ENCODE data around the gene CGB1. TPM values are rescaled to one million over a fixed set of nuclear protein-coding genes. Genes with fewer than 3 reads are reported as not detected.
"Not testable (repeated sequence)": the region's sequence is repeated elsewhere in the genome, so short reads cannot be mapped to it uniquely, and the experiment has no call there.

Gene CGB1
- polyA plus RNA-seq (2011; rRNA removed) = not detected in 2 replicates
- polyA minus RNA-seq (2011; rRNA and poly(A)+ RNA removed) = not detected in 2 replicates

DNA sequence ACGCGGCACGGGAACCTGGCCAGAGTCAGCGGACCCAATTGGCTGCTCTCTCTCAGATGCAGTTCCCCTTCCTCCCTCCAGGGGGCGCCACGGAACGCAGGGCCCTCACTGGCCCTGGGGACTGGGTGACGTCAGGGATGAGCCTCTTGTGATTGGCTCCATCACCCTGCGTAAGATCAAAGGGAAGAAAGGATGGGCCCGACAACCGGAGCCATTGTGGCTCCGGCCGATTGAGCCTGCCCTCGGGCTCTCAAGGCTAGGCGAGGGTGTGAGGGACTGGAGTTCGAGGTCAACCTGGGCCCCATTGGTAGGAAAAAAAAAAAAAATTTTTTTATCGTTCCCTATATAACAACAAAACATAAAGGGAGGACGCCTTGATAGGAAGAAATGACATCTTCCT is at the start of gene CGB1:
Gene CGB1 (minus strand): TSS at position 81 of the 400 bp plus-strand sequence. CDS start 184 bp downstream, outside the sequence.
- CTCF ChIA-PET; DNase-seq (ENCODE audit: low read depth); H3K27me3 ChIP-seq (ENCODE audit: control insufficient read depth, insufficient read depth, low read length); POLR2A ChIA-PET; H3K36me3 ChIP-seq (ENCODE audit: control insufficient read depth, insufficient read depth, low read length); H3K4me3 ChIP-seq (ENCODE audit: low read depth, low read length): not testable (repeated sequence)
- TF ChIP-seq, protein P1, sequence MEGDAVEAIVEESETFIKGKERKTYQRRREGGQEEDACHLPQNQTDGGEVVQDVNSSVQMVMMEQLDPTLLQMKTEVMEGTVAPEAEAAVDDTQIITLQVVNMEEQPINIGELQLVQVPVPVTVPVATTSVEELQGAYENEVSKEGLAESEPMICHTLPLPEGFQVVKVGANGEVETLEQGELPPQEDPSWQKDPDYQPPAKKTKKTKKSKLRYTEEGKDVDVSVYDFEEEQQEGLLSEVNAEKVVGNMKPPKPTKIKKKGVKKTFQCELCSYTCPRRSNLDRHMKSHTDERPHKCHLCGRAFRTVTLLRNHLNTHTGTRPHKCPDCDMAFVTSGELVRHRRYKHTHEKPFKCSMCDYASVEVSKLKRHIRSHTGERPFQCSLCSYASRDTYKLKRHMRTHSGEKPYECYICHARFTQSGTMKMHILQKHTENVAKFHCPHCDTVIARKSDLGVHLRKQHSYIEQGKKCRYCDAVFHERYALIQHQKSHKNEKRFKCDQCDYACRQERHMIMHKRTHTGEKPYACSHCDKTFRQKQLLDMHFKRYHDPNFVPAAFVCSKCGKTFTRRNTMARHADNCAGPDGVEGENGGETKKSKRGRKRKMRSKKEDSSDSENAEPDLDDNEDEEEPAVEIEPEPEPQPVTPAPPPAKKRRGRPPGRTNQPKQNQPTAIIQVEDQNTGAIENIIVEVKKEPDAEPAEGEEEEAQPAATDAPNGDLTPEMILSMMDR (IDR thresholded peaks at IDR 0.05; ENCODE audit: insufficient read depth, low read depth, low read length) = peak; percentile 53

DNA sequence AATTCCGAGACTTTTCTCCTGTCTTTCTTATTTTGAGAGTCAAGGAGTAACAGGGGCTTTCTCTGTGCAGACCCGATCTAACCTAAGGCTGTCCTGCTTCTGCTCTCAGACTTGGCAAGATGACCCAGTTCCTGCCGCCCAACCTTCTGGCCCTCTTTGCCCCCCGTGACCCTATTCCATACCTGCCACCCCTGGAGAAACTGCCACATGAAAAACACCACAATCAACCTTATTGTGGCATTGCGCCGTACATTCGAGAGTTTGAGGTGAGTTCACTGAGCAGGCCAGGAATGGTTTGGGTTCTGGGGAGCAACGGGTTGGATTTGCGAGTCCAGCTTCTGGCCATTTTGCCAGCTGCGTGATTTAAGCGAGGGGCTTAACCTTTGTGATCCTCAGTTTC is 49.6 kb upstream of the CGB1 start:
- ChIA-PET CTCF (interaction anchor here (2.6 to 3.1 kb wide), 2 partner anchors 11 to 21 kb away, joined by 11 to 15 read pairs; no protein-coding TSS in a partner anchor), POLR2A (interaction anchor here (0.7 kb wide), 1 partner anchor 239 kb away, joined by 5 read pairs; the partner anchor contains the start of gene SLC6A16)
- peak overlapping the region; percentile 85 for H3K4me3 ChIP-seq (ENCODE audit: low read depth, low read length)
- TF ChIP-seq, protein P1 (IDR thresholded peaks at IDR 0.05; ENCODE audit: insufficient read depth, low read depth, low read length) = no peak
- H3K36me3 ChIP-seq (ENCODE audit: control insufficient read depth, insufficient read depth, low read length) = peaks cover 17% of the 10 kb centered on the region
- DNase-seq (ENCODE audit: low read depth) = no peak
- H3K27me3 ChIP-seq (ENCODE audit: control insufficient read depth, insufficient read depth, low read length) = no peaks in the 10 kb centered on the region

DNA sequence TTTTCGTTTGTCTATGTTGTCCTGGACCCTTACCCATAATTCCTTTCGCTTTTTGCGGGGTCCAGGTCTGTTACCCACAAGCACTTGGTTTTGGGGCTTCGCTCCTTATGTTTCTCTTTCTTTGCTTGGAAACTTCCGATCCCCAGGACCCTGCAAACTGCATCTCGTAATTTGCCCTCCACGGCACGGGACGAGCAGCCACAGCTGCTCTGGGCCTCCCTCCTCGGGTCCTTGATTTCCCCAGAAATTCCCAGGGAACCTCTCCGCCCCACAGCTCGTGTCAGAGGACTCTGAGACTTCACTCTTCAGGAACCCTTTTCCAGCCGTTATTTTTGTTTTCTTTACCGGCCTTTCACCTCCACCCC is 49.2 kb upstream of the CGB1 start:
- ChIA-PET POLR2A (interaction anchor here (0.7 kb wide), 1 partner anchor 239 kb away, joined by 5 read pairs; the partner anchor contains the start of gene SLC6A16), CTCF (interaction anchor here (2.6 kb wide), 1 partner anchor 12 kb away, joined by 15 read pairs; no protein-coding TSS in a partner anchor)
- TF ChIP-seq, protein P1 (IDR thresholded peaks at IDR 0.05; ENCODE audit: insufficient read depth, low read depth, low read length) = no peak

DNA sequence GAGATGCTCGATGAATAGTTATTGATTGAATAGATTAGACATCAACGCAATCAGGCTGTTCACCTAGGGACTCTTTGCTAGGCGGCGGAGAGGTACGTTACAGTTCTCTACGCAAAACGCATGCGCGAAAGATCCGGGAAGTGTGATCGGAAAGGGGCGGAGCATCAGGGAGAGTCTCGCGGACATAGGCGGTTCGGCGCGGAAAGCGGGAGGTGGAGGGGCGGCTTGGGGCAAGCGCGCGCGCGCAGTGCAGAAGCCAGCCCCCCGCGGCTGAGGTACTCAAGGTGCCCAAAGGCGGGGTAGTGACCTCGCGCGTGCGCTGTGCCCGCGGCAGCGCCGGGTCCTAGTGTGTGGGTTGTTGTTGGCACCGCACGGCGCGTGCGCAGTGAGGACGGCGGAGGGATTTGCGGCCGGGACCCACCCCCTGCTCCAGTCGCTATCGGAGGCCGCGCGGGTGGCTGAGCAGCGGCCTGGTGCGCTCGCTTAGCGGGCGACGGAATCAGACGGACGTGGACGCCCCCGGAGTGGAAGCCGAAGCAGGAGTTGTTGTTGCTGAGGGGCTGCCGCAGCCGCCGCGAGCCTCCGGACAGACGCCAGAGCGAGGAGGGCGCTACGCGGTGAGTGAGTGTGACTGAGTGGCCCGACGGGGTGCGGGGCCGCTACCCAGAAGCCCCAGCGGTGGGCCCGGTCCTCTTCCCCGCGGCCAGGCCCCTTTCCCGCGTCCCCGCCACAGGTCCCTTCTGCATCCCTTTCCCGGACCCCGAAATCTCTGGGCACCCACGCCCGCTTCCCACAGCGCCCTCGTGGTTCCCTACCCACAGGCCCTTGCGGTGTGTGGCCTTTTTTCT is 48.5 kb upstream of the CGB1 start, which contains the start of gene SNRNP70:
Gene SNRNP70 (plus strand): TSS at position 432 of the 848 bp plus-strand sequence. CDS start 964 bp downstream, outside the sequence.
- peaks cover 8% of the 10 kb centered on the region for H3K36me3 ChIP-seq (ENCODE audit: control insufficient read depth, insufficient read depth, low read length)
- POLR2A ChIA-PET = interaction anchor here (0.7 kb wide), 1 partner anchor 240 kb away, joined by 5 read pairs; the partner anchor contains the start of gene SLC6A16
- peak within 1 kb of the TSS; percentile 85 for H3K4me3 ChIP-seq (ENCODE audit: low read depth, low read length)
- H3K27me3 ChIP-seq (ENCODE audit: control insufficient read depth, insufficient read depth, low read length) = no peaks in the 10 kb centered on the region
- TF ChIP-seq, protein P1 (IDR thresholded peaks at IDR 0.05; ENCODE audit: insufficient read depth, low read depth, low read length) = no peak
- CTCF ChIA-PET = interaction anchor here (2.6 kb wide), 1 partner anchor 13 kb away, joined by 15 read pairs; no protein-coding TSS in a partner anchor
- peak; percentile 90 for DNase-seq (ENCODE audit: low read depth)

More for the DNA sequence above, 49.2 kb upstream of the CGB1 start:
- DNase-seq (ENCODE audit: low read depth) = no peak
- Histone ChIP-seq H3K27me3 (ENCODE audit: control insufficient read depth, insufficient read depth, low read length) (no peaks in the 10 kb centered on the region), H3K4me3 (ENCODE audit: low read depth, low read length) (peak overlapping the region; percentile 85), H3K36me3 (ENCODE audit: control insufficient read depth, insufficient read depth, low read length) (peaks cover 15% of the 10 kb centered on the region)

Measured in BJ (cell line).